Measurements from ENCODE around the gene COA3. TPM values are rescaled to one million over a fixed set of nuclear protein-coding genes. Genes with fewer than 3 reads are reported as not detected.

The COA3 gene
- total RNA-seq, 1 experiment from 2014 or later: 124 TPM

- DNase-seq (ENCODE audit: low spot score): no peak
Observed at GRCh38 chr17:42754782-42755181, 43.7 kb downstream of the COA3 start.

DNA sequence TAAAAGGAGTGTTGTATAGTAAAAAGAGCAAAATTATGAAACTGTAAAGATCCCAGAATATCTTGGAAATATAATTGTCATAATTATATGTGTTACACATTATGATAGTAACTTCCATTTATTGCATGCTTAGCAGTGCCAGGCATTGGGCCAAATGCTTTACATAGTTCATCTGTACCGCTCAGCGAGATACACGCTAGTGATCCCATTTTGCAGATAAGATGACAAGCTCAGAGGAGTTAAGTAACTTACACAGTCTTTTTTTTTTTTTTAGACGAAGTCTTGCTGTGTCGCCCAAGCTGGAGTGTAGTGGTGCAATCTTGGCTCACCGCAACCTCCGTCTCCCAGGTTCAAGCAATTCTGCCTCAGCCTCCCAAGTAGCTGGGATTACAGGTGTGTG, 46.9 kb downstream of the COA3 start:
- no peak for DNase-seq (ENCODE audit: low spot score)

DNA sequence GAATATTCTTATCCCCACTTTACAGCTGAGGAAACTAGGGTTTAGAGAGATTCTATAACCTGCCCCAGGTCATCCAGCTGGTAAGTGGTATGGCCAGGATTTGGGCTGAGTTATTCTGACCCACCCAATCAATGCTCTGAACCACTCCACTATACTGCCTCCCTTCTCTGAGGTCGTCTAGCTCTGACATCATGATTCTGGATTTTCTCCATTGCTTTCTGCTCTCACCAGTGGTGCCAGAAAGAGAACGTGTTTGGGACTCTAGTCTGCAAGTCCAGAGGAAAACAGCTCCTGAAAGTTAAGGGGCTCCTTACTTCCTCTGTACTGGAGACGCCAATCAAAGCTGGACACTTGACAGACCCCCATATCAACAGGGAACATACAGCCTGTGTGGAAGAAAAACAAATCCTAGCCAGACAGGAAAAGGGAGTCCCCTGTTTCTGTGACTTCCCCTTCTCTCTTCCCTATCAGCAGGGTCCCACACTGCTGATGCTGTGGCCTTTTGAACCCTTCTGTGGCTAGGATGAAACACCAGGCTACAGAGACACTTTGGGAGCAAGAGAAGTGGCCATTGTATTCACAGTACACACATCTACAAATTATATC, 47.7 kb downstream of the COA3 start:
- DNase-seq (ENCODE audit: low spot score): no peak

- DNase-seq (ENCODE audit: low spot score): no peak
Observed at GRCh38 chr17:42748908-42749798, 49.4 kb downstream of the COA3 start.

DNA sequence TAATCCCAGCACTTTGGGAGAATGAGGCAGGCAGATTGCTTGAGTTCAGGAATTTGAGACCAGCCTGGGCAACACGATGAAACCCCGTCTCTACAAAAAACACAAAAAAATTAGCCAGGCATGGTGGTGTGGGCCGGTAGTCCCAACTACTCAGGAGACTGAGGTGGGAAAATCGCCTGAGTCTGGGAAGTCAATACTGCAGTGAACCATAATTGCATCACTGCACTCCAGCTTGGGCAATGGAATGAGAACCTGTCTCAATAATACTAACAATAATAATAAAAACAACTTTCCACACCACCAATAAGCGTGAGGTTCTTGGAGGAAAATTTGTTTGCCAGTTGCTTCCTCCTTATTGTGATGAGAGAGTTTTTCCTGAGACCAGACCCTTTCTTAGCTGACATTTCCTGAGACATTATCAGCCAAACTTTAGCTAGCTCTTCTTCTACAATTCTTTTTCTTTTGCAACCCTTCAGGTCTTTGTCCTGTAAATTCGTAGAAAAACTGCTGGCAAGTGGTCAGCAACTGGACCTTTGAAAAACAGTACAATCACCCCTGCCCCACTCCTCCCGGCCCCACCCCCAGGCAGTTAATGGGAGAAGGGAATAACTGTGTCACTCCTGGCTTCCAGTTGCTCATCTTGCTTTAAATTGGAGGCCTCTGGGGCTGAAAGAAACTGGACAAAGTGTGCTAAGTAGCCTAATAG, 50.1 kb downstream of the COA3 start:
- DNase-seq (ENCODE audit: low spot score): no peak

Other genes starting within 250 kb of the COA3 start
- gene HSD17B1, start 245.8 kb downstream of the COA3 start, total RNA-seq (2014; rRNA removed; shearing (Covaris generic)): 0.47 and 0.48 TPM in 2 replicates
- gene COASY, start 236.6 kb downstream of the COA3 start, total RNA-seq (2014; rRNA removed; shearing (Covaris generic)): 26.8 and 31.9 TPM in 2 replicates
- gene MLX, start 231.6 kb downstream of the COA3 start, total RNA-seq (2014; rRNA removed; shearing (Covaris generic)): 23.2 and 31.9 TPM in 2 replicates
- 11.9 and 12.6 TPM in 2 replicates for gene PSMC3IP, start 221.0 kb downstream of the COA3 start, total RNA-seq (2014; rRNA removed; shearing (Covaris generic))
- gene RETREG3, start 189.3 kb downstream of the COA3 start, total RNA-seq (2014; rRNA removed; shearing (Covaris generic)): 28.7 and 49.5 TPM in 2 replicates
- 74.3 and 92.3 TPM in 2 replicates for gene TUBG1, start 189.0 kb downstream of the COA3 start, total RNA-seq (2014; rRNA removed; shearing (Covaris generic))
- 5.5 and 7.5 TPM in 2 replicates for gene TUBG2, start 139.4 kb downstream of the COA3 start, total RNA-seq (2014; rRNA removed; shearing (Covaris generic))
- gene PLEKHH3, start 121.7 kb downstream of the COA3 start, total RNA-seq (2014; rRNA removed; shearing (Covaris generic)): 3.3 and 5.9 TPM in 2 replicates
- gene CCR10, start 116.9 kb downstream of the COA3 start, total RNA-seq (2014; rRNA removed; shearing (Covaris generic)): 0.23 and 0.74 TPM in 2 replicates
- gene CNTNAP1, start 116.2 kb downstream of the COA3 start, total RNA-seq (2014; rRNA removed; shearing (Covaris generic)): 6.7 and 7.0 TPM in 2 replicates
- 2.2 and 4.5 TPM in 2 replicates for gene EZH1, start 53.7 kb downstream of the COA3 start, total RNA-seq (2014; rRNA removed; shearing (Covaris generic))
- not detected in 2 replicates for gene RAMP2, start 37.5 kb downstream of the COA3 start, total RNA-seq (2014; rRNA removed; shearing (Covaris generic))
- gene VPS25, start 25.3 kb downstream of the COA3 start, total RNA-seq (2014; rRNA removed; shearing (Covaris generic)): 85.2 and 95.4 TPM in 2 replicates
- not detected in 2 replicates for gene WNK4, start 18.1 kb downstream of the COA3 start, total RNA-seq (2014; rRNA removed; shearing (Covaris generic))
- not detected in 2 replicates for gene CNTD1, start 157 bp upstream of the COA3 start, total RNA-seq (2014; rRNA removed; shearing (Covaris generic))
- 44.2 and 69.8 TPM in 2 replicates for gene BECN1, start 25.6 kb upstream of the COA3 start, total RNA-seq (2014; rRNA removed; shearing (Covaris generic))
- 109 and 113 TPM in 2 replicates for gene PSME3, start 34.7 kb upstream of the COA3 start, total RNA-seq (2014; rRNA removed; shearing (Covaris generic))
- 0.45 TPM in 1 of 2 replicates, not detected in the other for gene AOC2, start 45.9 kb upstream of the COA3 start, total RNA-seq (2014; rRNA removed; shearing (Covaris generic))
- gene AOC3, start 52.5 kb upstream of the COA3 start, total RNA-seq (2014; rRNA removed; shearing (Covaris generic)): 0.04 and 0.06 TPM in 2 replicates
- gene G6PC1, start 102.1 kb upstream of the COA3 start, total RNA-seq (2014; rRNA removed; shearing (Covaris generic)): not detected in 2 replicates
- 23.7 and 27.2 TPM in 2 replicates for gene AARSD1, start 165.8 kb upstream of the COA3 start, total RNA-seq (2014; rRNA removed; shearing (Covaris generic))
- gene PTGES3L, start 181.4 kb upstream of the COA3 start, total RNA-seq (2014; rRNA removed; shearing (Covaris generic)): 0.19 TPM in 1 of 2 replicates, not detected in the other
- 3.6 and 3.8 TPM in 2 replicates for gene RUNDC1, start 181.9 kb upstream of the COA3 start, total RNA-seq (2014; rRNA removed; shearing (Covaris generic))
- gene RPL27, start 199.7 kb upstream of the COA3 start, total RNA-seq (2014; rRNA removed; shearing (Covaris generic)): 1,450 and 1,519 TPM in 2 replicates
- 66.7 and 80.2 TPM in 2 replicates for gene IFI35, start 208.1 kb upstream of the COA3 start, total RNA-seq (2014; rRNA removed; shearing (Covaris generic))
- 104 and 118 TPM in 2 replicates for gene VAT1, start 223.7 kb upstream of the COA3 start, total RNA-seq (2014; rRNA removed; shearing (Covaris generic))
- not detected in 2 replicates for gene RND2, start 226.5 kb upstream of the COA3 start, total RNA-seq (2014; rRNA removed; shearing (Covaris generic))